A549 (cell line): ENCODE measurements around the gene ABCC3. TPM values are rescaled to one million over a fixed set of nuclear protein-coding genes. Genes with fewer than 3 reads are reported as not detected.
"Not testable (repeated sequence)": the region's sequence is repeated elsewhere in the genome, so short reads cannot be mapped to it uniquely, and the experiment has no call there.

Experiments used
- ATAC-seq, 2 experiments: fragments of 200-7000 bp in 1 of 2; fragments of >200 bp in 1 of 2; cut with Nextera tagmentation in 1 of 2; cut with Tn5 transposase in 1 of 2; 3 replicates each; pipeline versions ENCODE4 v1.8.0 to v1.9.1; 2018 to 2020; ENCODE audit warnings: mild to moderate bottlenecking in 1 of 2, moderate library complexity in 1 of 2
- CTCF ChIA-PET: fragments of 300-600 bp; sonication (Branson Sonifier 250); formaldehyde crosslinking; extraction: SDS; loops from one replicate; lab custom pipeline; 2021; ENCODE audit warnings: antibody characterized with exemption, inconsistent platforms; lab: Yijun Ruan, JAX
- POLR2A ChIA-PET: fragments of 350-600 bp; formaldehyde crosslinking; extraction: SDS; loops from one replicate; lab custom pipeline; 2021; ENCODE audit warnings: antibody characterized with exemption, inconsistent platforms; lab: Yijun Ruan, JAX
- DNase-seq, 2 experiments: peaks; one replicate each; pipeline versions ENCODE4 v3.0.0 to v3.0.0-alpha.2; 2011 to 2016; ENCODE audit warnings: low read depth in 1 of 2, low spot score in 1 of 2
- FAIRE-seq: peaks from 2 replicates; lab custom pipeline; 2011; peaks lifted over from hg19 to GRCh38; lab: Jason Lieb, UNC
- H3K27ac ChIP-seq, 2 experiments: fragments of >200 bp; sonication (Bioruptor Twin); formaldehyde crosslinking; 3 replicates each; pipeline ENCODE4 v1.5.1; 2016 to 2017
- H3K4me1 ChIP-seq: fragments of >200 bp; sonication (Bioruptor Twin); formaldehyde crosslinking; 3 replicates; pipeline ENCODE4 v1.6.1; 2016
- H3K4me2 ChIP-seq: fragments of >200 bp; sonication (Bioruptor Twin); formaldehyde crosslinking; 3 replicates; pipeline ENCODE4 v1.6.1; 2016
- H3K4me3 ChIP-seq: fragments of >200 bp; sonication (Bioruptor Twin); formaldehyde crosslinking; 3 replicates; pipeline ENCODE4 v1.5.1; 2016
- H3K9me3 ChIP-seq: fragments of >200 bp; sonication (Bioruptor Twin); formaldehyde crosslinking; 3 replicates; pipeline ENCODE4 v1.6.1; 2016
- HOXA7 ChIP-seq: fragments of 250-450 bp; sonication (Bioruptor Pico); IDR thresholded peaks from 2 replicates; pipeline ENCODE4 v1.5.0; 2020; ENCODE audit warnings: mild to moderate bottlenecking, moderate library complexity
- HOXB5 ChIP-seq: fragments of 250-450 bp; sonication (Bioruptor Pico); IDR thresholded peaks from 2 replicates; pipeline ENCODE4 v1.5.0; 2020; ENCODE audit warnings: mild to moderate bottlenecking, moderate library complexity
- JUN ChIP-seq, 2 experiments: fragments of >200 bp; sonication (Bioruptor Twin); formaldehyde crosslinking; IDR thresholded peaks; 2 replicates in 1 of 2; 3 replicates in 1 of 2; pipeline ENCODE4 v1.6.1; 2016 to 2017
- JUNB ChIP-seq: fragments of >200 bp; sonication (Bioruptor Twin); formaldehyde crosslinking; IDR thresholded peaks from 2 replicates; pipeline ENCODE4 v1.6.1; 2016
- MAFK ChIP-seq: fragments of 450-650 bp; IDR thresholded peaks from 2 replicates; pipeline ENCODE4 v1.6.1; 2014; ENCODE audit not compliant: partially characterized antibody
- PHF8 ChIP-seq: fragments of 200-600 bp; sonication (generic); IDR thresholded peaks from 2 replicates; pipeline ENCODE4 v1.6.1; 2016; ENCODE audit warnings: low read depth, mild to moderate bottlenecking, antibody characterized with exemption, moderate library complexity, borderline replicate concordance
- RARB ChIP-seq: fragments of 250-450 bp; sonication (Bioruptor Pico); IDR thresholded peaks from 2 replicates; pipeline ENCODE4 v1.8.0; 2021; ENCODE audit warnings: mild to moderate bottlenecking, moderate library complexity
- RFX5 ChIP-seq: fragments of 450-650 bp; IDR thresholded peaks from 2 replicates; pipeline ENCODE4 v1.7.1; 2014; ENCODE audit warnings: antibody characterized with exemption, mild to moderate bottlenecking, moderate library complexity
- SMC3 ChIP-seq: fragments of >200 bp; sonication (Bioruptor Twin); formaldehyde crosslinking; IDR thresholded peaks from 3 replicates; pipeline ENCODE4 v1.6.1; 2018; ENCODE audit warnings: inconsistent platforms
- TFCP2L1 ChIP-seq: fragments of 250-450 bp; sonication (Bioruptor Pico); IDR thresholded peaks from 2 replicates; pipeline ENCODE4 v1.5.0; 2021; ENCODE audit warnings: mild to moderate bottlenecking
- WGBS: methylation state at CpG from one replicate; pipeline ENCODE4 v1.1.6; 2017; ENCODE audit errors: missing lambda C conversion rate; 5-methylcytosine and 5-hydroxymethylcytosine counted together
- polyA plus RNA-seq, 4 experiments: library from polyadenylated mRNA; depleted of rRNA in 3 of 4; stranded (reverse); fragments of >200 nt; fragmentation: RNase III in 1 of 4; extraction: RNeasy Plus Mini Kit Qiagen cat#74134 plus additional on column Dnase treatment in 1 of 4; gene quantifications; 2 replicates in 3 of 4; 3 replicates in 1 of 4; pipeline ENCODE4 v1.2.3, GENCODE V29; 2011 to 2017
- TF ChIP-seq, protein P1 (sequence below): fragments of >200 bp; sonication (Bioruptor Twin); formaldehyde crosslinking; IDR thresholded peaks from 3 replicates; pipeline ENCODE4 v1.5.1; 2016
- TF ChIP-seq, protein P2 (sequence below): fragments of >200 bp; sonication (Bioruptor Twin); formaldehyde crosslinking; IDR thresholded peaks from 3 replicates; pipeline ENCODE4 v1.6.1; 2016

The ABCC3 gene
- polyA plus RNA-seq, 2 of the 4 experiments (the other 2 are of a cell fraction) = 248 to 342 TPM

DNA sequence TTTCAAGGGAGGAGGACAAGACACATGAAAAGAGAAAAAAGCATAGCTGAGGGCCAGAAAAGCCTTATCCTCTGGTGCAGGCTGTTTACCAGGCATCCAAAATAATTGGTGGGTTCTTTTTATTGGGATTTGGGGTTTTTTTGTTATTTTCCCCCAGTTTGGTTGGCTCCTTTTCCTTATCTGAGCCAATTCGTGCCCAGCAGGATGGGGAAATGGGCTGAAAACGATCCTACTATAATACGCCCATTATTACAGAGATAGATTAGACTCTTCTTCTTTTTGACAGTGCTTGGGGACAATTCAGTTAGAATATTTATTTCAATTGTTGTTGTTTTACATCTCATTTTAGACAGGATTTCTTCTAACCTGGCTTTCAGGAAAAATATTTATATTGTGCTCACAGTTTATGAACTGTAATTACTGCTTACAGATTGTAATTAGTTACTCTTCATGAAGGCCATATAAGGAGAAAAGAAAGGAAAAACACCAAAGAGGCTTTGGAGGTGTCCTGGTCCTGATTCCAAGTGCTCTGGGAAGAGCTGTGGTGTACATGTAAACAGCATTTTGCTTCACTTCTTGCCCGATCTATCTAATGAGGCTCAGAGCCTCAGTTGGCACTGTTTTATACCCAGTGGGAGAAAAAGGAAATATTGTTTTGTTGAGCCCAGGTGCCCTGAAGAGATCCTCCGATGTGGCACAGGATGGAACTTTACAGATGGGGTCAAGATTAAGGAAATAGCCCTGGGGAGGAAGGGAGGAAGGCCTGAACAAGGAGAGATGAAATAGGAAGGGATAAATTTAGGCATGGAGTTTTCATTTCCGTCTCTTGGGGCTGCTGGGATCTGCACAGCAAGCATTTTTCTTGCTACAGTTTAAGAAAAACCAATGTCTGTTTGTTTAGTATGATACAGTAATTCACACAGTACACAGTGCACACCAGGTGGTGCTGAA lies 73.6 kb downstream of the ABCC3 start:
- ChIA-PET CTCF (interaction anchor here (0.9 to 52.6 kb wide), 8 partner anchors 8 to 162 kb away, joined by 3 to 2097 read pairs (median 5); partner anchors contain the start of genes ABCC3 and SPATA20), POLR2A (interaction anchor here (1.0 to 3.4 kb wide), 2 partner anchors 11 to 159 kb away, joined by 4 to 23 read pairs; partner anchors contain the start of gene LUC7L3)
- H3K9me3 ChIP-seq = no peaks in the 10 kb centered on the region
- peak overlapping the region; percentile 96 to 98 for H3K27ac ChIP-seq
- DNase-seq (peak in 1 of 2 experiments; percentile 44), ATAC-seq (peak; percentile 11 to 19; a peak in 4 of 6 replicates), FAIRE-seq (no peak)
- WGBS = 6% methylated on average over 6 of the region's 6 CpGs
- H3K4me1 ChIP-seq = peaks cover 30% of the 10 kb centered on the region
- TF ChIP-seq, protein P1, sequence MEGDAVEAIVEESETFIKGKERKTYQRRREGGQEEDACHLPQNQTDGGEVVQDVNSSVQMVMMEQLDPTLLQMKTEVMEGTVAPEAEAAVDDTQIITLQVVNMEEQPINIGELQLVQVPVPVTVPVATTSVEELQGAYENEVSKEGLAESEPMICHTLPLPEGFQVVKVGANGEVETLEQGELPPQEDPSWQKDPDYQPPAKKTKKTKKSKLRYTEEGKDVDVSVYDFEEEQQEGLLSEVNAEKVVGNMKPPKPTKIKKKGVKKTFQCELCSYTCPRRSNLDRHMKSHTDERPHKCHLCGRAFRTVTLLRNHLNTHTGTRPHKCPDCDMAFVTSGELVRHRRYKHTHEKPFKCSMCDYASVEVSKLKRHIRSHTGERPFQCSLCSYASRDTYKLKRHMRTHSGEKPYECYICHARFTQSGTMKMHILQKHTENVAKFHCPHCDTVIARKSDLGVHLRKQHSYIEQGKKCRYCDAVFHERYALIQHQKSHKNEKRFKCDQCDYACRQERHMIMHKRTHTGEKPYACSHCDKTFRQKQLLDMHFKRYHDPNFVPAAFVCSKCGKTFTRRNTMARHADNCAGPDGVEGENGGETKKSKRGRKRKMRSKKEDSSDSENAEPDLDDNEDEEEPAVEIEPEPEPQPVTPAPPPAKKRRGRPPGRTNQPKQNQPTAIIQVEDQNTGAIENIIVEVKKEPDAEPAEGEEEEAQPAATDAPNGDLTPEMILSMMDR = 0 out of 3 replicates have a peak, but pooled peaks have one; percentile 16
- TF ChIP-seq HOXB5 (no peak), SMC3 (0 out of 3 replicates have a peak, but pooled peaks have one; percentile 7), RARB (CRISPR knock-in tag) (no peak), HOXA7 (CRISPR knock-in tag) (0 out of 2 replicates have a peak, but pooled peaks have one; percentile 32), TFCP2L1 (CRISPR knock-in tag) (no peak), PHF8 (0 out of 2 replicates have a peak, but pooled peaks have one; percentile 4), MAFK (peak; percentile 93)
- TF ChIP-seq, protein P2, sequence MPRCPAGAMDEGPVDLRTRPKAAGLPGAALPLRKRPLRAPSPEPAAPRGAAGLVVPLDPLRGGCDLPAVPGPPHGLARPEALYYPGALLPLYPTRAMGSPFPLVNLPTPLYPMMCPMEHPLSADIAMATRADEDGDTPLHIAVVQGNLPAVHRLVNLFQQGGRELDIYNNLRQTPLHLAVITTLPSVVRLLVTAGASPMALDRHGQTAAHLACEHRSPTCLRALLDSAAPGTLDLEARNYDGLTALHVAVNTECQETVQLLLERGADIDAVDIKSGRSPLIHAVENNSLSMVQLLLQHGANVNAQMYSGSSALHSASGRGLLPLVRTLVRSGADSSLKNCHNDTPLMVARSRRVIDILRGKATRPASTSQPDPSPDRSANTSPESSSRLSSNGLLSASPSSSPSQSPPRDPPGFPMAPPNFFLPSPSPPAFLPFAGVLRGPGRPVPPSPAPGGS = 0 out of 3 replicates have a peak, but pooled peaks have one; percentile 2
- H3K4me2 ChIP-seq = peak overlapping the region; percentile 90
- H3K4me3 ChIP-seq = peak overlapping the region; percentile 65

DNA sequence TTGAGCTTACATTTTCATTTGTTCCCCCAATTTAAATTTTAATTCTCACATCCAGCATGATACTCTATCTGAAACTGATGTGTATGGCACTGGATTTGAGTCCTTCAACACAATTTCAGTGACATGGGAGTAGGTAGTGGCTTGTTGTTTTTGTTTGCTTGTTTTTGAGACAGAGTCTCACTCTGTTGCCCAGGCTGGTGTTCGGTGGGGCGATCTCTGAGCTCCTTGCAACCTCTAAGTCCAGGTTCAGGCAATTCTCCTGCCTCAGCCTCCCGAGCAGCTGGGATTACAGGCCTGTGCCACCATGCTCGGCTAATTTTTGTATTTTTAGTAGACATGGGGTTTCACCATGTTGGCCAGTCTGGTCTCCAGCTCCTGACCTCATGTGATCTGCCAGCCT lies 74.4 kb downstream of the ABCC3 start:
- FAIRE-seq, H3K9me3 ChIP-seq, ATAC-seq, DNase-seq: not testable (repeated sequence)
- H3K27ac ChIP-seq = peak overlapping the region; percentile 96 to 98
- H3K4me1 ChIP-seq = peaks cover 23% of the 10 kb centered on the region
- H3K4me3 ChIP-seq = peak overlapping the region; percentile 65; the same call in 1 of the 3 replicates
- TF ChIP-seq, protein P1 = 0 out of 3 replicates have a peak, but pooled peaks have one; percentile 1
- CTCF ChIA-PET = interaction anchor here (0.7 to 52.6 kb wide), 9 partner anchors 8 to 162 kb away, joined by 3 to 2097 read pairs (median 5); partner anchors contain the start of genes ABCC3 and SPATA20
- WGBS = 92% methylated on average over 4 of the region's 4 CpGs
- POLR2A ChIA-PET = interaction anchor here (0.7 to 3.4 kb wide), 2 partner anchors 9 to 10 kb away, joined by 7 to 23 read pairs; partner anchors contain the start of gene LUC7L3
- peak overlapping the region; percentile 90 for H3K4me2 ChIP-seq

DNA sequence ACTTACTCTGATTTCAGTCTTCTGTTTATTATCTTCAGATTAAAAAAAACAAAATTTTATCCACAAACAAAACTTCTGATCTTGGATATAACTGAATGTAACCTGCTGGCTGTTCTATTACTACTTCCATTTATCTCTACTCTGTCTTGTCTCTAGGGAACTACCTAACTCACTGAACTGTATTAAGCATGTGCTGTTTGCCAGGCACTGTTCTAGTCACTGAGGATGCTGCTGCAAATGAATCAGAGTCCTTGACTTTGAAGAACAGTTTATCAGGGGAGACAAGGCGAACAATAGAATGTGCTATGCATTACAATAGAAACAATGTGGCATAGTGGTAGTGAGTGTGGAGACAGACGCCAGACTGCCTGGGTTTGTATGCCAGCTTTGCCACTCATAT lies 75.3 kb downstream of the ABCC3 start:
- Histone ChIP-seq H3K4me2 (no peak overlapping the region), H3K4me1 (peaks cover 21% of the 10 kb centered on the region), H3K4me3 (no peak overlapping the region), H3K9me3 (no peaks in the 10 kb centered on the region), H3K27ac (no peak overlapping the region)
- no peak for TF ChIP-seq JUN (IDR thresholded peaks at IDR 0.05)
- TF ChIP-seq RFX5 = no peak
- TF ChIP-seq JUNB = no peak; the same call in 1 of the 2 replicates
- DNase-seq (no peak), FAIRE-seq (no peak), ATAC-seq (no peak)
- ChIA-PET POLR2A (no interaction called here), CTCF (no interaction called here)
- WGBS = 89% methylated on average over 2 of the region's 2 CpGs
